Measurements from ENCODE around the gene GDAP2. TPM values are rescaled to one million over a fixed set of nuclear protein-coding genes. Genes with fewer than 3 reads are reported as not detected.

GDAP2 gene
- total RNA-seq, 1 experiment from 2014 or later = 24.4 TPM

DNA sequence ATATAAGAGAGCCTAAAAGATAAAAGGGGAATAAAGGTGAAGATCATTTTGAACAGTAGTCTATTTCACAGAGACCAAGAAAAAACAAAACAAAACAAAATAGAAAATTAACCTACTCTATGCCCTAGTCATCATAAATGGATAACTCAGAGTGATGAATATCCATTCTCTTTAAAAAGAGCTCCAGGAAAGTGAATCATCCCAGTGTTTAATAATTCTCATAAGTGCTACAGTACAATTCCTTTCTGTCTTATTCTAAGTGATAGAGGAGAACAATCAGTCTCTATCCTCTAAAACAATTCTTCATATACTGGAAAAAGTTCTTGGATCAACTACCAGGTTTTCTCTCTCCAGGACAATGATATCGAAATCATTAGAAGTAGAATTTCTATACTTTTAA, 45.8 kb downstream of the GDAP2 start:
- Mint-ChIP-seq H3K4me1 (no peaks in the 10 kb centered on the region), H3K36me3 (ENCODE audit: insufficient read depth in 1 of 3, low read depth in 3 of 3) (peaks cover 0 to 5% (median 1%) of the 10 kb centered on the region in 3 experiments; a peak in 2 of 7 replicates), H3K4me3 (no peak overlapping the region), H3K27me3 (ENCODE audit: low read depth) (no peaks in the 10 kb centered on the region), H3K9me3 (no peaks in the 10 kb centered on the region), H3K27ac (no peak overlapping the region)
- Histone ChIP-seq H2BK120ac (ENCODE audit: low read depth, low read length, poor library complexity, severe bottlenecking) (no peak overlapping the region), H2BK12ac (ENCODE audit: insufficient read length, low read depth, low read length) (no peak overlapping the region), H2BK15ac (ENCODE audit: low read depth, low read length) (no peak overlapping the region), H3K27ac (ENCODE audit: insufficient read length, low read depth, low read length) (no peak overlapping the region), H2BK20ac (ENCODE audit: low read depth, low read length, poor library complexity, severe bottlenecking) (no peak overlapping the region), H3K27me3 (ENCODE audit: insufficient read depth, low read length) (no peaks in the 10 kb centered on the region), H3K4me1 (ENCODE audit: insufficient read depth, low read length) (no peaks in the 10 kb centered on the region), H4K91ac (ENCODE audit: insufficient read length, low read depth, low read length) (no peak overlapping the region), H4K8ac (replicated peaks; ENCODE audit: insufficient read length, low read depth, low read length) (no peak overlapping the region), H3K79me1 (ENCODE audit: insufficient read depth, low read depth, low read length, poor library complexity, severe bottlenecking) (no peaks in the 10 kb centered on the region), H3K14ac (ENCODE audit: insufficient read depth, low read length) (no peak overlapping the region), H4K5ac (ENCODE audit: insufficient read length, low read depth, low read length) (no peak overlapping the region), H2BK5ac (ENCODE audit: insufficient read length, low read length) (no peak overlapping the region), H3K9ac (ENCODE audit: extremely low read depth, insufficient read length, low read length) (no peak overlapping the region), H4K20me1 (ENCODE audit: control insufficient read depth, insufficient read depth, insufficient read length) (no peaks in the 10 kb centered on the region), H3K23ac (ENCODE audit: insufficient read length, low read depth, low read length) (no peak overlapping the region), H3T11ph (ENCODE audit: low read length) (no peak overlapping the region), H2AK5ac (ENCODE audit: insufficient read length, low read length) (no peak overlapping the region), H3K18ac (ENCODE audit: insufficient read length, low read depth, low read length) (no peak overlapping the region), H2AFZ (ENCODE audit: low read length) (no peak overlapping the region), H3K4me2 (ENCODE audit: insufficient read depth, insufficient read length, low read length) (no peak overlapping the region), H3K9me3 (ENCODE audit: control insufficient read depth, low read depth, low read length) (no peaks in the 10 kb centered on the region), H3K79me2 (ENCODE audit: insufficient read depth, low read length) (no peaks in the 10 kb centered on the region), H3K4ac (ENCODE audit: low read depth, low read length) (no peak overlapping the region), H3K23me2 (ENCODE audit: insufficient read length, low read depth, low read length, poor library complexity, severe bottlenecking) (no peaks in the 10 kb centered on the region), H3K56ac (ENCODE audit: insufficient read length, low read depth, low read length) (no peak overlapping the region)
- no CpG with 5 or more reads among the region's 1 CpG for WGBS (ENCODE audit: extremely low coverage, insufficient read length, low lambda C conversion rate)
- DNase-seq = no peak
- TF ChIP-seq, protein P1, sequence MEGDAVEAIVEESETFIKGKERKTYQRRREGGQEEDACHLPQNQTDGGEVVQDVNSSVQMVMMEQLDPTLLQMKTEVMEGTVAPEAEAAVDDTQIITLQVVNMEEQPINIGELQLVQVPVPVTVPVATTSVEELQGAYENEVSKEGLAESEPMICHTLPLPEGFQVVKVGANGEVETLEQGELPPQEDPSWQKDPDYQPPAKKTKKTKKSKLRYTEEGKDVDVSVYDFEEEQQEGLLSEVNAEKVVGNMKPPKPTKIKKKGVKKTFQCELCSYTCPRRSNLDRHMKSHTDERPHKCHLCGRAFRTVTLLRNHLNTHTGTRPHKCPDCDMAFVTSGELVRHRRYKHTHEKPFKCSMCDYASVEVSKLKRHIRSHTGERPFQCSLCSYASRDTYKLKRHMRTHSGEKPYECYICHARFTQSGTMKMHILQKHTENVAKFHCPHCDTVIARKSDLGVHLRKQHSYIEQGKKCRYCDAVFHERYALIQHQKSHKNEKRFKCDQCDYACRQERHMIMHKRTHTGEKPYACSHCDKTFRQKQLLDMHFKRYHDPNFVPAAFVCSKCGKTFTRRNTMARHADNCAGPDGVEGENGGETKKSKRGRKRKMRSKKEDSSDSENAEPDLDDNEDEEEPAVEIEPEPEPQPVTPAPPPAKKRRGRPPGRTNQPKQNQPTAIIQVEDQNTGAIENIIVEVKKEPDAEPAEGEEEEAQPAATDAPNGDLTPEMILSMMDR (conservative IDR thresholded peaks at IDR 0.05) = no peak

All from H9 (cell line).